GM12878 (cell line): Measurements from ENCODE around the gene ERO1B. TPM values are rescaled to one million over a fixed set of nuclear protein-coding genes. Genes with fewer than 3 reads are reported as not detected.
"Not testable (repeated sequence)": the region's sequence is repeated elsewhere in the genome, so short reads cannot be mapped to it uniquely, and the experiment has no call there.

ENCODE experiments used
- ATAC-seq: fragments of 200-7000 bp; cut with Tn5 transposase; 3 replicates; pipeline ENCODE4 v1.9.1; 2020; ENCODE audit warnings: mild to moderate bottlenecking, moderate library complexity
- BruUV-seq: library from RNA; stranded (reverse); fragments of 400-500 nt; replicated peaks from 2 replicates; lab custom pipeline; 2021; lab: Mats Ljungman, UMichigan
- CTCF ChIA-PET: fragments of 300-600 bp; sonication (Branson Sonifier 250); formaldehyde crosslinking; extraction: SDS; loops from one replicate; lab custom pipeline; 2021; ENCODE audit warnings: inconsistent platforms; lab: Yijun Ruan, JAX
- POLR2A ChIA-PET: fragments of 350-600 bp; formaldehyde crosslinking; extraction: SDS; loops from one replicate; lab custom pipeline; 2021; ENCODE audit warnings: inconsistent platforms; lab: Charles Lee
- RAD21 ChIA-PET: fragments of 300-600 bp; sonication (Branson Sonifier 250); formaldehyde crosslinking; loops from one replicate; lab custom pipeline; 2023; ENCODE audit warnings: antibody characterized with exemption; ENCODE audit not compliant: unreplicated experiment; lab: Charles Lee
- SMC1A ChIA-PET: fragments of 300-600 bp; sonication (Branson Sonifier 250); formaldehyde crosslinking; loops from one replicate; lab custom pipeline; 2023; ENCODE audit not compliant: unreplicated experiment, uncharacterized antibody; lab: Charles Lee
- DNase-seq: peaks from one replicate; pipeline ENCODE4 v3.0.0-alpha.2; 2011; ENCODE audit warnings: low read depth, low spot score
- FAIRE-seq: peaks from 3 replicates; lab custom pipeline; 2011; peaks lifted over from hg19 to GRCh38; lab: Jason Lieb, UNC
- H2AFZ ChIP-seq: 2 replicates; pipeline ENCODE4 v1.6.0; 2011; ENCODE audit warnings: low read depth, low read length, control low read depth; ENCODE audit not compliant: control insufficient read depth
- H3K27ac ChIP-seq: 2 replicates; pipeline ENCODE4 v1.5.1; 2011; ENCODE audit warnings: control low read depth; ENCODE audit not compliant: control insufficient read depth, insufficient read depth
- H3K27me3 ChIP-seq, 2 experiments: replicated peaks in 1 of 2; 2 replicates each; pipeline versions ENCODE4 v1.6.0 to v1.6.1; 2011; ENCODE audit warnings: low read length in 1 of 2; ENCODE audit not compliant: control insufficient read depth in 2 of 2, insufficient read depth in 2 of 2
- H3K36me3 ChIP-seq, 2 experiments: 2 replicates each; pipeline ENCODE4 v1.5.1; 2011; ENCODE audit warnings: low read length in 1 of 2; ENCODE audit not compliant: control insufficient read depth in 2 of 2, insufficient read depth in 2 of 2
- H3K4me1 ChIP-seq: 2 replicates; pipeline ENCODE4 v1.6.1; 2011; ENCODE audit warnings: mild to moderate bottlenecking, low read length, moderate library complexity, mixed read lengths; ENCODE audit not compliant: control insufficient read depth, insufficient read depth
- H3K4me2 ChIP-seq: 2 replicates; pipeline ENCODE4 v1.6.0; 2011; ENCODE audit warnings: control low read depth; ENCODE audit not compliant: control insufficient read depth, insufficient read depth
- H3K4me3 ChIP-seq: fragments of 200-600 bp; sonication (generic); 2 replicates; pipeline ENCODE4 v1.5.1; 2016
- H3K79me2 ChIP-seq: 2 replicates; pipeline ENCODE4 v1.6.0; 2011; ENCODE audit warnings: low read length; ENCODE audit not compliant: control insufficient read depth, insufficient read depth
- H3K9ac ChIP-seq: 2 replicates; pipeline ENCODE4 v1.8.0; 2011; ENCODE audit warnings: low read length, control low read depth, mixed read lengths; ENCODE audit not compliant: control insufficient read depth, insufficient read depth
- H3K9me3 ChIP-seq: replicated peaks from 3 replicates; pipeline ENCODE4 v1.5.1; 2011; ENCODE audit warnings: mild to moderate bottlenecking, low read length; ENCODE audit not compliant: control insufficient read depth, insufficient read depth
- H4K20me1 ChIP-seq: 2 replicates; pipeline ENCODE4 v1.6.0; 2011; ENCODE audit not compliant: control insufficient read depth, insufficient read depth
- ELK1 ChIP-seq: IDR thresholded peaks from 2 replicates; pipeline ENCODE4 v1.6.1; 2012; ENCODE audit warnings: low read depth, low read length, improper control_type of control experiment
- ESRRA ChIP-seq: IDR thresholded peaks from 2 replicates; pipeline ENCODE4 v1.6.1; 2012; ENCODE audit warnings: mild to moderate bottlenecking, low read length, improper control_type of control experiment
- HDAC2 ChIP-seq: fragments of 200-600 bp; sonication (generic); IDR thresholded peaks from 2 replicates; pipeline ENCODE4 v1.6.1; 2017
- SMARCA5 ChIP-seq: fragments of 450-650 bp; IDR thresholded peaks from 2 replicates; pipeline ENCODE4 v1.6.1; 2017; ENCODE audit warnings: mild to moderate bottlenecking
- SPI1 ChIP-seq: IDR thresholded peaks from 2 replicates; pipeline ENCODE4 v1.6.1; 2011; ENCODE audit warnings: low read depth, mild to moderate bottlenecking, low read length, moderate library complexity, borderline replicate concordance; ENCODE audit not compliant: insufficient read depth
- WGBS: methylation state at CpG from one replicate; pipeline ENCODE4 v1.1.6; 2016; ENCODE audit warnings: low lambda C conversion rate; ENCODE audit not compliant: insufficient replicate concordance, insufficient coverage; ENCODE audit errors: missing lambda C conversion rate; 5-methylcytosine and 5-hydroxymethylcytosine counted together
- in situ Hi-C: fragments of 300-500 bp; cut with MboI; formaldehyde crosslinking; loops from 9 replicates; pipeline ENCODE4 v1.14.3; 2018; ENCODE audit warnings: mixed read lengths
- intact Hi-C: fragments of 100-400 bp; cut with micrococcal nuclease; formaldehyde crosslinking; loops from one replicate; pipeline ENCODE4 v1.14.2; 2022; ENCODE audit not compliant: unreplicated experiment
- polyA plus RNA-seq, 11 experiments: library from polyadenylated mRNA; depleted of rRNA in 4 of 11; unstranded in 6 of 11; stranded (reverse) in 5 of 11; fragments of >200 nt; fragmentation: Nextera tagmentation in 4 of 11; fragmentation: Illumina TruSeq in 1 of 11; extraction: Ambion mirVana in 4 of 11; extraction: Trizol in 1 of 11; gene quantifications; 1 replicate in 1 of 11; 2 replicates in 10 of 11; pipeline versions ENCODE4 v1.2.1 to v1.2.3, GENCODE V29; 2011 to 2016; ENCODE audit warnings: inconsistent platforms in 2 of 11, missing spikeins in 2 of 11, low read depth in 1 of 11
- total RNA-seq, 4 experiments: library from RNA; depleted of rRNA in 3 of 4; stranded (reverse); fragments of >200 nt in 3 of 4; fragmentation: Illumina TruSeq in 1 of 4; extraction: Trizol in 1 of 4; gene quantifications; 2 replicates each; pipeline versions ENCODE4 v1.2.1 to v1.2.3, GENCODE V29; 2013 to 2021

The ERO1B gene
- total and polyA plus RNA-seq, 10 of the 15 experiments (the other 5 are each of a cell fraction or from before 2014, with no cell fraction given) = 9.0 to 30.9 (median 23.0) TPM

GRCh38 chr1:236193184-236193583 is 88.6 kb downstream of the ERO1B start:
- H3K4me3 ChIP-seq = no peak overlapping the region
- DNase-seq (no peak), FAIRE-seq (no peak), ATAC-seq (no peak)
- ChIA-PET CTCF (interaction anchor here (1.0 kb wide), 1 partner anchor 9 kb away, joined by 3 read pairs; no protein-coding TSS in a partner anchor), RAD21 (interaction anchor here (0.9 kb wide), 1 partner anchor 18 kb away, joined by 3 read pairs; no protein-coding TSS in a partner anchor), SMC1A (interaction anchor here (1.2 to 1.5 kb wide), 2 partner anchors 80 to 91 kb away, joined by 3 read pairs; no protein-coding TSS in a partner anchor), POLR2A (no interaction called here)
- H3K27me3 ChIP-seq = no peaks in the 10 kb centered on the region
- H3K9ac ChIP-seq = no peak overlapping the region
- H3K4me1 ChIP-seq = no peaks in the 10 kb centered on the region
- H3K27ac ChIP-seq = no peak overlapping the region
- peaks cover 2 to 4% of the 10 kb centered on the region in 2 experiments; a peak in 3 of 4 replicates for H3K36me3 ChIP-seq
- intact Hi-C loops = no loop called here
- no peak for TF ChIP-seq SMARCA5
- no peak for TF ChIP-seq ESRRA
- no peak for TF ChIP-seq ELK1
- no peak for TF ChIP-seq HDAC2
- 97% methylated on average over 2 of the region's 2 CpGs for WGBS
- in situ Hi-C loops = no loop called here
- BruUV-seq = no TSS peak
- no peaks in the 10 kb centered on the region for H3K79me2 ChIP-seq
- H3K4me2 ChIP-seq = no peak overlapping the region
- no peaks in the 10 kb centered on the region for H4K20me1 ChIP-seq
- H2AFZ ChIP-seq = no peak overlapping the region
- H3K9me3 ChIP-seq = no peaks in the 10 kb centered on the region; the same call in 1 of the 3 replicates

- H3K79me2 ChIP-seq, CTCF ChIA-PET, H2AFZ ChIP-seq, H3K4me1 ChIP-seq, FAIRE-seq, DNase-seq, in situ Hi-C loops, H3K27ac ChIP-seq, H4K20me1 ChIP-seq, H3K4me3 ChIP-seq, H3K9ac ChIP-seq, H3K4me2 ChIP-seq, H3K9me3 ChIP-seq, intact Hi-C loops, ATAC-seq, BruUV-seq, H3K27me3 ChIP-seq, H3K36me3 ChIP-seq: not testable (repeated sequence)
- WGBS = 89% methylated on average over 1 of the region's 1 CpG
- TF ChIP-seq SPI1 = peak; percentile 43; the same call in 1 of the 2 replicates
- SMC1A ChIA-PET = interaction anchor here (1.4 to 1.6 kb wide), 2 partner anchors 11 to 52 kb away, joined by 4 read pairs; no protein-coding TSS in a partner anchor
- RAD21 ChIA-PET = interaction anchor here (1.1 kb wide), 1 partner anchor 32 kb away, joined by 3 read pairs; no protein-coding TSS in a partner anchor
- POLR2A ChIA-PET = interaction anchor here (1.4 kb wide), 1 partner anchor 10 kb away, joined by 3 read pairs; no protein-coding TSS in a partner anchor
These were observed 93.7 kb downstream of the ERO1B start for GRCh38 chr1:236188084-236188483.

- POLR2A ChIA-PET, H4K20me1 ChIP-seq, H3K27me3 ChIP-seq, H3K79me2 ChIP-seq, FAIRE-seq, intact Hi-C loops, ATAC-seq, RAD21 ChIA-PET, H3K4me3 ChIP-seq, H2AFZ ChIP-seq, H3K9me3 ChIP-seq, in situ Hi-C loops, BruUV-seq, H3K9ac ChIP-seq, H3K27ac ChIP-seq, CTCF ChIA-PET, H3K36me3 ChIP-seq, H3K4me1 ChIP-seq, DNase-seq, H3K4me2 ChIP-seq: not testable (repeated sequence)
- 89% methylated on average over 2 of the region's 2 CpGs for WGBS
- SMC1A ChIA-PET = interaction anchor here (1.1 kb wide), 1 partner anchor 28 kb away, joined by 3 read pairs; no protein-coding TSS in a partner anchor
These were observed 95.3 kb downstream of the ERO1B start for GRCh38 chr1:236186471-236186870.
